Astrocyte of the spinal cord (primary cell): ENCODE results near the gene PPP2R2D.

Experiments
- DNase-seq: peaks from one replicate; pipeline ENCODE4 v3.0.0; 2011; ENCODE audit warnings: low read depth, low spot score
- H3K4me3 ChIP-seq: 2 replicates; pipeline ENCODE4 v1.5.1; 2011; ENCODE audit warnings: low read depth, mild to moderate bottlenecking, low read length, moderate library complexity
- CTCF ChIP-seq: IDR thresholded peaks from 2 replicates; pipeline ENCODE4 v1.5.1; 2012; ENCODE audit warnings: low read depth, mild to moderate bottlenecking, low read length, inconsistent platforms
- in situ Hi-C: cut with HindIII; loops from 2 replicates; pipeline ENCODE4 v1.10.0; 2017; ENCODE audit warnings: low sequenced_read_pairs

The PPP2R2D gene

DNA sequence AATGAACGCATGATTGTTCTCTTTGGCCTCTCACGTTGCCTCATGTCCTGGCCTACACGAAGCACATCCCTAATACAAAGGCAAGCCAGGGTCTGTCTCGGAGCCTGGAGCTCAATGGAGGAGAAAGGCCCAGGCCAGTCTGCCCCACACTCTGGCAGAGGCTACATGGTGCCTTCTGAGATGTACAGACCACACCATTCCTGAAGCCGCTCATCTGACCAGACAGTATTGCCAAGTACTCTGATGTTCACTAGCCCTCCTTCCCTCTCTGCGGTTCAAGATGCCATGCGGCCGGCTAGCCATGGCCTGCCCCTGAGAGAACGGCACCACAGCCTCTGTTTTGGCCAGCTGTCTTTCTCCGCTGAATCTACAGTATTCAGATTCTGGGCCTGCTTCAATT lies 75.0 kb downstream of the PPP2R2D start:
- no peak overlapping the region for H3K4me3 ChIP-seq
- no peak for DNase-seq
- TF ChIP-seq CTCF = no peak
- in situ Hi-C loops = no loop called here

GRCh38 chr10:131977323-131978096 lies 76.7 kb downstream of the PPP2R2D start:
- TF ChIP-seq CTCF = no peak
- in situ Hi-C loops = no loop called here
- DNase-seq = no peak
- H3K4me3 ChIP-seq = no peak overlapping the region

DNA sequence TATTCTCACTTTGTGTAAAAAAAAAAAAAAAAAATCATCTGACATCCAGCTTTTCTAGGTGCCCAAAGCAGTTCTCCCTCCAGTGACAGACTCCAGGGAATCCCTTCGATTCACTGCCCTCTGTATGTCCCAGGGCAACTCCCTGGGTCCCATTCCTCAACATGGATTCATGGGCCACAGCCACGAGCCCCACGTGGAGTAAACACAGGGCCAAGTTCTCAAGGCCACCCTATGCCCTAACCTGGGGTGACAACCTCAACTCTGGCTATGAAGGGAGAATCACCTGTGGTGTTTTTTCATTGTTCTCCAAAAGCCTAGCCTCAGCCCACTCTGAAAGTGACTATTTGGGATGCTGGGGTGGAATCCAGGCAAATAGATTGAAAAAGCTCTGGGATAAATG lies 77.6 kb downstream of the PPP2R2D start:
- DNase-seq = no peak
- TF ChIP-seq CTCF = no peak
- H3K4me3 ChIP-seq = no peak overlapping the region
- in situ Hi-C loops = no loop called here

DNA sequence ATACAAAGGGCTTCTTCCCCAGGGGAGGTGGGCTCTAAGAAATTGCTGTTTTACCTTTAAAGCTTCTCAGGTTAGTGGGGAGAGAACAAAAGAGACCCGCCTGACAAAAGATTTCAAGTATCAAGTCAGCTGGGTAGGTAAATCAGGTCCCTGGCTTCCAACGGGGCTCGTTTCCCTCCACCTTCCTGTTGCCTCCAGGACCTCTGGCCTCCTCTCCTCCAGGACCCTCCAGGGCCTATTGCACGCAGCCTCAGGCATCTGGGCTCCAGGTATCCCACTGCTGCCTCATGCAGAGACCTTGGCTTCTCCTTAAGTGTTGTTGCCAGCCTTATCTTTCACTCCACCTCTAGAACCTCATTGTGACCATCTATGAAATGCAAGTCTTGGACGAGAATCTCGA lies 78.0 kb downstream of the PPP2R2D start:
- no peak for DNase-seq
- in situ Hi-C loops = no loop called here
- no peak for TF ChIP-seq CTCF
- H3K4me3 ChIP-seq = no peak overlapping the region

- no peak for TF ChIP-seq CTCF
- in situ Hi-C loops = no loop called here
Observed at GRCh38 chr10:131979336-131979735, 78.5 kb downstream of the PPP2R2D start.

DNA sequence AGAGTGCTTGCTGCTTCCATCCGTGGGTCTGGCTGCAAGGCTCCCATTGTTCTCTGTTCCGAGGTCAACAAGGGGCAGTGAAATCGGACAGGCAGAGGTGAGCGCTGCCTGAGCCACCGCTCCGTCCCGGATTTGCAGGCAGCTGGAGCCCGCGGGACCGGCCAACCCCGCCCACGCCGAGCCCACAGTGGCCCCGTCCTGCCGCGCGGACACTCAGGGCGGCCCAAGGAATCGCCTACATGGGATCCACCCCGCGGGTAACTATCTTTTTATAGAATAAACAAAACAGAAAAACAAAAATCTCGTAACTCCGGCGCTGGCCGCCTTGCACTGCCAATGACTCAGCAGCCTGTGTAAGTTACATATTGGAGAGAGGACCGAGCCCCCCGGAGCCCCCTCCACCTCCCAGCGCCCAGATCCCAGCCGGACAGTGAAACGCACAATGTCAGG lies 79.0 kb downstream of the PPP2R2D start:
- peak; percentile 25 for DNase-seq
- no peak for TF ChIP-seq CTCF
- peak overlapping the region; percentile 84 for H3K4me3 ChIP-seq
- in situ Hi-C loops = no loop called here

More at GRCh38 chr10:131979336-131979735, 78.5 kb downstream of the PPP2R2D start:
- peak overlapping the region; percentile 84 for H3K4me3 ChIP-seq
- no peak for DNase-seq
